ENCODE data around the gene SCG5.
A peak's percentile ranks its signal among the peaks of the same experiment; 100 is the strongest.

The SCG5 gene

DNA sequence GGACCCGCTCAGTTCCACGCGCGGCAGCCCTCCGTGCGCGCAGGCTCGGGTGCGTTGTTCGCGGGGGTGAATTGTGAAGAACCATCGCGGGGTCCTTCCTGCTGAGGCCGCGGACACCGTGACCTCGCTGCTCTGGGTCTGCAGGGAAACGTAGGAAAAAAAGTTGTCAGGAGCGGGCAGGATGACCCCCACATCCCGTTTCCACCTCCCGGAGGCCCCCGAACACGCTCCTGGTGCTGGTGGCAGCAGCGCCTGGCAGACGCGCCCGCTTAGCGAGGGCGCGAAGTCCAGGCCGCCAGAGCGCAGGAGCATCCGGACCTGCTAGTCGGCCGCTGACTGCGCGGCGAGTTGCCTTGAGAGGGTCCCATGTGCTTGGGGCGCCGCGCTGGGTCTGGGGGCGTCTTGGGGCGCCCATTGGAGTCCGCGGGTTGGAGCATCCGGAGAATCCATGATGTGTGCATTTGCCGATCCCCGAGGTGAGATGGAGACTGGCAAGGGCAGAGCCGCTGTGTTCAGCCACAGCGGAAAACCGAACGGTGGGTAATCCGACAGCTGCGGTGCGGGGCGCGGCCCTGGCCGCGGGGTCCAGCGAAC is 76.8 kb downstream of the SCG5 start:
- peaks cover 97% of the 10 kb centered on the region for H3K27me3 ChIP-seq (ENCODE audit: insufficient read depth, low read length)
- no peak overlapping the region for H3K9ac ChIP-seq (ENCODE audit: low read depth, low read length)
- H3K4me3 ChIP-seq (ENCODE audit: low read length) = peak overlapping the region; percentile 67
- H3K9me3 ChIP-seq (ENCODE audit: insufficient read depth, low read depth, low read length) = no peaks in the 10 kb centered on the region
- no peaks in the 10 kb centered on the region for H3K36me3 ChIP-seq (ENCODE audit: insufficient read depth, low read depth, low read length)
- H3K4me1 ChIP-seq (ENCODE audit: insufficient read depth, low read length) = peaks cover 8% of the 10 kb centered on the region; the same call in 1 of the 2 replicates
- no peak overlapping the region for H3K27ac ChIP-seq (ENCODE audit: low read length)

- Histone ChIP-seq H3K27me3 (ENCODE audit: insufficient read depth, low read length) (peaks cover 89% of the 10 kb centered on the region), H3K9ac (ENCODE audit: low read depth, low read length) (no peak overlapping the region), H3K27ac (ENCODE audit: low read length) (no peak overlapping the region), H3K4me1 (ENCODE audit: insufficient read depth, low read length) (peaks cover 8% of the 10 kb centered on the region; the same call in 1 of the 2 replicates), H3K9me3 (ENCODE audit: insufficient read depth, low read depth, low read length) (no peaks in the 10 kb centered on the region), H3K4me3 (ENCODE audit: low read length) (peak overlapping the region; percentile 67), H3K36me3 (ENCODE audit: insufficient read depth, low read depth, low read length) (no peaks in the 10 kb centered on the region)
These were observed 77.6 kb downstream of the SCG5 start for GRCh38 chr15:32718821-32719716.

GRCh38 chr15:32721596-32721995 is 80.1 kb downstream of the SCG5 start:
- Histone ChIP-seq H3K9me3 (ENCODE audit: insufficient read depth, low read depth, low read length) (no peaks in the 10 kb centered on the region), H3K4me1 (ENCODE audit: insufficient read depth, low read length) (peaks cover 5% of the 10 kb centered on the region; the same call in 1 of the 2 replicates), H3K27ac (ENCODE audit: low read length) (no peak overlapping the region), H3K4me3 (ENCODE audit: low read length) (no peak overlapping the region), H3K36me3 (ENCODE audit: insufficient read depth, low read depth, low read length) (no peaks in the 10 kb centered on the region), H3K9ac (ENCODE audit: low read depth, low read length) (no peak overlapping the region), H3K27me3 (ENCODE audit: insufficient read depth, low read length) (peaks cover 64% of the 10 kb centered on the region)

DNA sequence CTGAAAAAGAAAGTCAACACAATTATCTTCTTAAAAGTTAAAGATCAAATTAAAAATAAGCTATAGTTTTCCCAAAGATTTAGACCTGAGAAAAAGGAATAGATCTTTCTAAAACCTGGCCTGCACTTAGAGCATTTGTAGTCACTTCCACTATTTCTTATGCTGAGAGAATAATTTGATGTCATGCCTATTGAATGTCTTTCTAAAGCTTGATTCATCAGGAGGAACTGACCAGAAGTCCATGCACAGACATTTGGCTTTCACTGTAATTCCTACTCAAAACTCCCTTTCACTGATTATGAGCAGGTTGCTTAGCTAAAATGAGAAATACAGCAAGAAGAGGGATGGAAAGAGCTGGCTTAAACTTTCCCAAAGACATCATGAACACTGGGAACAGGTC is 80.6 kb downstream of the SCG5 start:
- Histone ChIP-seq H3K9ac (ENCODE audit: low read depth, low read length) (no peak overlapping the region), H3K4me3 (ENCODE audit: low read length) (no peak overlapping the region), H3K27me3 (ENCODE audit: insufficient read depth, low read length) (peaks cover 59% of the 10 kb centered on the region), H3K4me1 (ENCODE audit: insufficient read depth, low read length) (no peaks in the 10 kb centered on the region), H3K27ac (ENCODE audit: low read length) (no peak overlapping the region), H3K36me3 (ENCODE audit: insufficient read depth, low read depth, low read length) (no peaks in the 10 kb centered on the region), H3K9me3 (ENCODE audit: insufficient read depth, low read depth, low read length) (no peaks in the 10 kb centered on the region)

DNA sequence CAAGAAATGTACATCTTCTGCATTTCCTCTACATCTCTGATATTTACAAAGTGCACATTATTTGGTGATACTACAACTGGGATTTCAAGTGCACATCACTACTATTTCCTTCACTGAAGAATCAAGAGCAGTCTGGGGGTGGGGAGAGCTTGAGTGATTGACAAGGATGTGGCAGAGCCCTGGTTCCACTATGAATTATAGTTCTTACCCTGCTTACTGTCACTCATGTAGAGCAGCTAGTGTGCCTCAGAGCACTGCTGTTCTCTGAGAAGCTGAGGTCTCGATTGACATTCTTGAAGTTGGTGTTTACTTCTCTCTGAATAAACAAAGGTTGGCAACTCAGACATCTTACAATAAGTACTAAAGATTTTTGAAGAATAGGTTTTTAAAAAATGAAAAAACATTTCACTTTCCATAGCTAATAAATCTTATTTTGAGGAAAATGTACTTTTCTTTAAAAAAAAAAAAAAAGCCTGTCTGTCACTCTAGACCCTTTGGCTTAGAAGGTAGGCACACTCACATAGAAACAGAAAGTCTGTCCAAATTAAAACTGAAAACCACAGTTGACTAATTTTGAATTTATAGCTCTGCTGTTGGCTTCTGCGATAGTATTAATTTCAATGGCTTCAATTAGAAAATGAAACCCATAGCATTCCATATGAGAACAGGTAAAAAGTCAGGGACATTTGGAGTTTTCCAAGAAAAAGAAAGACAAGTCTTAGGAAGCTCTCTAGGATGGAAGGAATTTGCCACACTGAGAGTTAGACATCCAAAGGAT is 81.8 kb downstream of the SCG5 start:
- no peak overlapping the region for H3K27ac ChIP-seq (ENCODE audit: low read length)
- H3K9me3 ChIP-seq (ENCODE audit: insufficient read depth, low read depth, low read length) = no peaks in the 10 kb centered on the region; the same call in 1 of the 2 replicates
- H3K4me1 ChIP-seq (ENCODE audit: insufficient read depth, low read length) = no peaks in the 10 kb centered on the region
- H3K36me3 ChIP-seq (ENCODE audit: insufficient read depth, low read depth, low read length) = no peaks in the 10 kb centered on the region
- H3K4me3 ChIP-seq (ENCODE audit: low read length) = no peak overlapping the region
- no peak overlapping the region for H3K9ac ChIP-seq (ENCODE audit: low read depth, low read length)
- H3K27me3 ChIP-seq (ENCODE audit: insufficient read depth, low read length) = peaks cover 46% of the 10 kb centered on the region

DNA sequence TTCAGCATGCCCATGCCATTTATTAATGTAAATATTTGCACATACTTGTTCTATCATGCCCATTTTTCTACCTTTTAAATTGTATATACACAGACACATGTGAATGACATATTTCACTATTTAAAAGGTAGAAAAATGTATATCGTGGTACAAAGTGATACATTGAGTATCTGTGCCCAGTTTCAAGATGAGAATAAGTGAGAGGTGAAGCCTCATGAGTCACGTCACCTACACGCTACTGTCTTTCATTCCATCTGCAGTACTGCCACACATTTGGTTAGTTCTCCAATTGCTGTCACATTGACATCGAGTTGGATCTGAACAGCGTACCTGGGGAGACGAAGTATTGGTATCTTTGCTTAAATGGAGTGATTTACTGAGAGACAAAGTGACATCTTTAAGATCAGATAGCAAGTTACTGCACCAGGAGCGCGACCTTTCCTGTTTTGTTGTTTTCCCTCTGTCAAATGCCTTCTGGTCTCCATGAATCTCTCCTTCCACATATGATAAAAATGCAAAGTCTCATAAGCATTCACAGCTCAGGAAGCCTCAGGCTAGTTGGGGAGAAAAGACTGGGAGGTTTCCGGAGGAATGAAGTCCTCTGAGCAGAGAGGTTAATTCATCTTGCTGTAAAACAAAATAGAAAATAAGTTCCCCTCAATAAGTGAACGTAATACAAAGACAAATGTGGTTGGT is 88.3 kb downstream of the SCG5 start:
- Histone ChIP-seq H3K4me1 (ENCODE audit: insufficient read depth, low read length) (peaks cover 15% of the 10 kb centered on the region; the same call in 1 of the 2 replicates), H3K36me3 (ENCODE audit: insufficient read depth, low read depth, low read length) (no peaks in the 10 kb centered on the region), H3K9me3 (ENCODE audit: insufficient read depth, low read depth, low read length) (no peaks in the 10 kb centered on the region; the same call in 1 of the 2 replicates), H3K4me3 (ENCODE audit: low read length) (no peak overlapping the region), H3K27me3 (ENCODE audit: insufficient read depth, low read length) (peaks cover 9% of the 10 kb centered on the region; the same call in 1 of the 2 replicates), H3K9ac (ENCODE audit: low read depth, low read length) (no peak overlapping the region), H3K27ac (ENCODE audit: low read length) (no peak overlapping the region)

GRCh38 chr15:32730677-32731654 is 89.5 kb downstream of the SCG5 start:
- Histone ChIP-seq H3K27ac (ENCODE audit: low read length) (no peak overlapping the region), H3K4me1 (ENCODE audit: insufficient read depth, low read length) (peaks cover 15% of the 10 kb centered on the region; the same call in 1 of the 2 replicates), H3K4me3 (ENCODE audit: low read length) (peak overlapping the region; percentile 27; the same call in 1 of the 2 replicates), H3K9me3 (ENCODE audit: insufficient read depth, low read depth, low read length) (no peaks in the 10 kb centered on the region; the same call in 1 of the 2 replicates), H3K9ac (ENCODE audit: low read depth, low read length) (no peak overlapping the region), H3K27me3 (ENCODE audit: insufficient read depth, low read length) (peaks cover 9% of the 10 kb centered on the region; the same call in 1 of the 2 replicates), H3K36me3 (ENCODE audit: insufficient read depth, low read depth, low read length) (no peaks in the 10 kb centered on the region)

DNA sequence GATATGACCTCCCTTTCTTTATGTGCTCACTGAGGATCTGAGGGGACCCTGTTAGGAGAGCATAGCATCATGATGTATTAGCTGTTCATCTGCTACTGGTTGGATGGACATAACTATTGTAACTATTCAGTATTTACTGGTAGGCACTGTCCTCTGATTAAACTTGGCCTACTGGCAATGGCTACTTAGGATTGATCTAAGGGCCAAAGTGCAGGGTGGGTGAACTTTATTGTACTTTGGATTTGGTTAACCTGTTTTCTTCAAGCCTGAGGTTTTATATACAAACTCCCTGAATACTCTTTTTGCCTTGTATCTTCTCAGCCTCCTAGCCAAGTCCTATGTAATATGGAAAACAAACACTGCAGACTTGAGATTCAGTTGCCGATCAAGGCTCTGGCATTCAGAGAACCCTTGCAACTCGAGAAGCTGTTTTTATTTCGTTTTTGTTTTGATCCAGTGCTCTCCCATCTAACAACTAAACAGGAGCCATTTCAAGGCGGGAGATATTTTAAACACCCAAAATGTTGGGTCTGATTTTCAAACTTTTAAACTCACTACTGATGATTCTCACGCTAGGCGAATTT is 91.2 kb downstream of the SCG5 start:
- Histone ChIP-seq H3K4me3 (ENCODE audit: low read length) (no peak overlapping the region), H3K27ac (ENCODE audit: low read length) (no peak overlapping the region), H3K9me3 (ENCODE audit: insufficient read depth, low read depth, low read length) (no peaks in the 10 kb centered on the region; the same call in 1 of the 2 replicates), H3K4me1 (ENCODE audit: insufficient read depth, low read length) (peaks cover 15% of the 10 kb centered on the region; the same call in 1 of the 2 replicates), H3K36me3 (ENCODE audit: insufficient read depth, low read depth, low read length) (no peaks in the 10 kb centered on the region), H3K27me3 (ENCODE audit: insufficient read depth, low read length) (peaks cover 9% of the 10 kb centered on the region; the same call in 1 of the 2 replicates), H3K9ac (ENCODE audit: low read depth, low read length) (no peak overlapping the region)

DNA sequence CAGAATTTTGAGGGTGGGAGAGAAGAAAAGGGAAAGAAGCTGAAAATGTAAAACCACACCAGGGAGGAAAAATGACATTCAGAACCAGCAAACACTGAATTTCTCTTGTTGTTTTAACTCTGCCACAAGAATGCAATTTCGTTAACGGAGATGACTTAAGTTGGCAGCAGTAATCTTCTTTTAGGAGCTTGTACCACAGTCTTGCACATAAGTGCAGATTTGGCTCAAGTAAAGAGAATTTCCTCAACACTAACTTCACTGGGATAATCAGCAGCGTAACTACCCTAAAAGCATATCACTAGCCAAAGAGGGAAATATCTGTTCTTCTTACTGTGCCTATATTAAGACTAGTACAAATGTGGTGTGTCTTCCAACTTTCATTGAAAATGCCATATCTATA is 91.8 kb downstream of the SCG5 start:
- H3K27me3 ChIP-seq (ENCODE audit: insufficient read depth, low read length) = peaks cover 9% of the 10 kb centered on the region; the same call in 1 of the 2 replicates
- H3K9ac ChIP-seq (ENCODE audit: low read depth, low read length) = no peak overlapping the region
- H3K9me3 ChIP-seq (ENCODE audit: insufficient read depth, low read depth, low read length) = no peaks in the 10 kb centered on the region
- H3K4me1 ChIP-seq (ENCODE audit: insufficient read depth, low read length) = peaks cover 15% of the 10 kb centered on the region; the same call in 1 of the 2 replicates
- no peaks in the 10 kb centered on the region for H3K36me3 ChIP-seq (ENCODE audit: insufficient read depth, low read depth, low read length)
- H3K4me3 ChIP-seq (ENCODE audit: low read length) = no peak overlapping the region
- H3K27ac ChIP-seq (ENCODE audit: low read length) = no peak overlapping the region

All from iPS-20b (cell line).